CD4-positive, alpha-beta T cell treated with Interleukin-10 for 1 hour (primary cell): ENCODE measurements around the gene MRPL54.
"Not testable (repeated sequence)": the region's sequence is repeated elsewhere in the genome, so short reads cannot be mapped to it uniquely, and the experiment has no call there.

Experiments used
- DNase-seq: peaks from one replicate; pipeline ENCODE4 v3.0.0-alpha.2; 2020

Gene MRPL54

GRCh38 chr19:3813473-3814392 is 51.3 kb downstream of the MRPL54 start:
- DNase-seq = peak; percentile 42

DNA sequence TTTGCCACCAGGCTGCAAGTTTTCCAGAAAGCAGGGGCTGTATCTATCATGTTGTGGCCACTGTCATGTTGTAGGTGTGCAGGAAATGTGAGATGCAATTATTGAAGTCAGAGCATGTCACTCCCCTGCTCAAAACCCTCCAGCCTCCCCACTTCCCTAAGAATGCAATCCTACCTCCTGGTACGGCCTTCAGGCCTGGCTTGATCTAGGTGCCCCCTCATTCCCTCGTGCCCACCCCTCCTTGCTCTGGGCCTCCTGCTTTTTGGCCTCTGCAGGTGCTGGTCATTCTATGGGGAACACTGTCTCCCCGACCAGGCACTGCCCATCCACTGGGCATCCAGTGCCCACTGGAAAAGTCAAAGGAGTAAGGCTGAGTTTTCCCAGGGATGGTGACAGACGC is 52.2 kb downstream of the MRPL54 start:
- no peak for DNase-seq

GRCh38 chr19:3816148-3816547 is 53.7 kb downstream of the MRPL54 start:
- not testable (repeated sequence) for DNase-seq

DNA sequence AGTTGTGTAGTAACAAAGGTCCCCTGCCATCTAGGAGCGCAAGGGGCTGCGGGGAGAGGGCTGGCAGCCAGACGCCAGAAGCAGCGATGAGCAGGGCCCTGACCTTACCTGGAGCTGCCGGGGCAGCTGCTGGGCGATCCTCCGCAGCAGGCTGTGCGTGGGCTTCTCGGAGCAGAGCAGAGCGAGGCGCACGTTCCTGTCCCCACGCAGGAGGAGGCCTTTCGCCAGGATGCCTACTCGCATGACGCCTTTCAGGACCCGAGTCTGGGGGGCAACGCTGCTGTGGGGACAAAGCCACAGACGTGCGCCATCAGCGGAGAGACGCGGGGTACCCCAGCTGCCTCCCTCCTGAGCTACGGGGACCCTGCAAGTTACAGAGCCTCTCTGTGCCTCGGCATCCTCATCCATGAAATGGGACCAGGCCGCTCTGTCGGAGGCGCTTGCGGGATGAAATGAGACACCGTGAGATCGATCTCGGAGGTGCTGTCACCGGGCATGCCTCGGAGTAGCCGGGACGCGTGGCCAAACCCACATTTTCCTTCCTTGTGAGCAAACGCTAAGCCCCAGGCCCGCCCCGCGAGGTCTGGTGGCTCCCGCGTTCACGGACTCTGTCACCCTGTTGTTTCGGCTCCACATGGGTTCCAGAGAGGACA is 54.2 kb downstream of the MRPL54 start:
- DNase-seq = no peak
